Measurements from ENCODE around the gene GNMT.
"Not testable (repeated sequence)": the region's sequence is repeated elsewhere in the genome, so short reads cannot be mapped to it uniquely, and the experiment has no call there.

The GNMT gene

DNA sequence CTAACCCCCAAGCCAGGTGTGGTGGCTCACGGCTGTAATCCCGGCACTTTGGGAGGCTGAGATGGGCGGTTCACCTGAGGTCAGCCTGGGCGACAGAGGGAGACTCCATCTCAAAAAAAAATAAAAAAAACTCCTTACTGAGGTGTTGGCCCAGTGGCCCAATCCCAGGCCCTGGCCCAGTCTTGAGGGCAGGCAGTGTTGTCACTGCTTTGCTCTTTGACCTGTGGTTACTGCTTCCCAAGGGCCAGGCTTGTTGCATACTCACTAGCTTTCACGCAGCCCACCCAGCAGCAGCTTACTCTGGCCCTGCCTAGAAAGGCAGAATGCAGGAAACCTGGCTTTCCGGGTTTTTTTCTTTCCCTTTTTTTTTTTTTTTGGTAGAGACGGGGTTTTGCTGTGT, 18.1 kb upstream of the GNMT start:
- no peak for DNase-seq

DNA sequence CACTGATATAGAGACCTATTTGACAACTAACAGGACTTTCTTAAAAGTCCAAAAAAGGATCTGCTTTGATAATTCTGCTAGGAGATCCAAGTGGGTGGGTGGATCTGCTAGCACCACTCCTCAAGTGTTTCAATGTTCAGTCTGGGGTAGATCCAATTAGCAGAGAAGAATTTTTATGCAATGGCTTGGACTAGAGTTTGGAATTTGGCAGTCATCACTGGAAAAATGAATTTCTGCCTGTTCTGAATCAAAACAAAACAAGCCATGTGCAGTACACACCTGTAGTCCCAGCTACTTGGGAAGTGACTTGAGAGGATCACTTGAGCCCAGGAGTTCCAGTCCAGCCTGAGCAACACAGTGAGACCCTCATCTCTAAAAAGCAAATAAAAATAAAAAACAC, 12.6 kb upstream of the GNMT start:
- DNase-seq = no peak

DNA sequence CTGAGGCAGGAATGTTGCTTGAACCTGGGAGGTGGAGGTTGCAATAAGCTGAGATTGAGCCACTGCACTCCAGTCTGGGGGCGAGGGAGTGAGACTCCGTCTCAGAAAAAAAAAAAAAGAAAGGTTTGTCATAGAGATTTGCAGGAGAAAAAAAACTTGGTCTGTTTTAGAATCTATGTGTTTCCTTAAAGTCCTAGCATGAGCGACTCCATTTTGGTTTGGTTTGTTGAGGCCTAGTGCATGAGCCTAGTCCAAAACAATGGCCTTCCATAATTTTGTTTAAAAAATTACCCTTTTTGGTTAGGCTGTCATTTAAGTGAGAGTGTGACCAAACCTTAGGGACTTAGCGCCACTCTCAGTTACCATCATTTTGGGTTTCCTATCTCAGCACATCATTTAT, 8.2 kb upstream of the GNMT start:
- no peak for DNase-seq

DNA sequence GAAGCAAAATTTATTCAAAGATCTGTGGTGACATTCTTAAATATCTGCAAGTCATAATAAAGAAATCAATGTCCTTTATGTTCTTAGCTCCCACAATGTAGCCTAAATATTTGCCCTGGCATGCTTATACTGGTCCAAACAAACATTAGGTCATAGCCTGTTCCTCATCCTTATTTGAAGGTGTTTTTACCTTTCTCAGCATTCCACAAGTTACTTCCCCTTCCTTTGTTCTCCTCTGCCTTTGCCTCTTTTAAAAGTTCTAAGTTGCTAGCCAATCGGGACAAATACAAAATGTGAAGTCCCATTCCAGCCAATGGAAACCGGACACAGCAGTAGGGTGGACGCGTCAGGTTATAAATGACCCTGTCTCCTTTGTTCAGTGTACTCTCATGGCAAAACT, 6.1 kb upstream of the GNMT start:
- DNase-seq = not testable (repeated sequence)

DNA sequence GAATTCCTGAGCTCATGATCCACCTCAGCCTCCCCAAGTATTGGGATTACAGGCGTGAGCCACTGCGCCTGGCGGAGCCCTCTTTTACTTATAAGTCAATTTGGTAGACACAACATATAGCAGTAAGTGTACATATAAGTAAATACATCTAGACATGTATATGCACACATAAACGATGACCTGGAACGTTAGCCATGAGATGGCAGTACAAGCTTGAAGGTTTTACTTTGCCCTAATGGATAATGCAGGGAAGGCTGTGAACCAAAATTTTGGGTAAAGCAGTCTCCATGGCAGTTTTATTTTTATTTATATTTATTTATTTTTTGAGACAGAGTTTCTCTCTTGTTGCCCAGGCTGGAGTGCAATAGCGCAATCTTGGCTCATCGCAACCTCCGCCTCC, 2.4 kb upstream of the GNMT start:
- no peak for DNase-seq

DNA sequence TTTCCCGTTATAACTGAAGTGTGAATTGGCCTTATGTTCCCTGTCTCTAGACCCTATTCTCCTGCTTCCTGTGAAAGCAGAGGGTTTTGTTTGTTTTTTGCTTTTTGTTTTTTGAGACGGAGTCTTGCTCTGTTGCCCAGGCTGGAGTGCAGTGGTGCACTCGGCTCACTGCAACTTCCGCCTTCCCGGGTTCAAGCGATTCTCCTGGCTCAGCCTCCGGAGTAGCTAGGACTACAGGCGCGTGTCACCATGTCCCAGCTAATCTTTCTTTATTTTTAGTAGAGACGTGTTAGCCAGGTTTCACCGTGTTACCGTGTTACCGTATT, 674 bp upstream of the GNMT start:
- no peak for DNase-seq

DNA sequence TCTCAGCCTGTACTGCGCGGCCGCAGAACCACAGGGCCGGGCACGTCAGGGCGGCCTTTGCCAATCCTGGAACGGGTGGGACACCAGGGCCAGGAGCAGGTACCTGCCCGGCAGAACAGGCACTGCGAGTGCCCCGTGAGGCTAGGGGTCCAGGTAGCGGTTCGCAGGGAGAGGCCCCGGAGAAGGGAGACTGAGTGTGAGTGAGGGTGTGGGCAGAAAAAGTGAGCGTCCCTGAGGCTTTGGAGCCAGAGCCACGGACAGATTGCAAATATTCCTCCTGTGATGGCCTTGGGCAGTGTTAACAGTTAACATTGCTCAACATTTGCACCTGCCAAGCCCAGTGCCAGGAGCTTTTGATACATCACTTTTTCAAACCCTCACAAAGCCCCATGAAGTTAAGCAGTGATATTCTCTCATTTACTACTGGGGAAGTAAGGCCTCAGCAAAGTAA, 491 bp downstream of the GNMT start:
- no peak for DNase-seq

DNA sequence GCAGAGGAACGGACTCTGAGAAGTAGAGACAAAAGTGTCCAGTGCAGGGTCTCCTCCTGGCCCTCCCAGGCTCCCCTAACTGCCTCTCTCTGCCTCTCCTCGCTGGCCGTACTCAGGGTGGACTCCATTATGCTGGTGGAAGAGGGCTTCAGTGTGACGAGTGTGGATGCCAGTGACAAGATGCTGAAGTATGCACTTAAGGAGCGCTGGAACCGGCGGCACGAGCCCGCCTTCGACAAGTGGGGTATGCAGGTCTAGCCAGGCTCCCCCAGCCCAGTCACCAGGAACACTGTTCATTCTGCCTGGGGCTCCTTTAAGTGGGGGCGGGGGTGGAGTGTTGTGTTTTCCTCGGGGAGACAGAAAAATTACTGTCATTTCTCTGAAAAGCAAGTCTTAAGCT, 1.5 kb downstream of the GNMT start:
- no peak for DNase-seq

DNA sequence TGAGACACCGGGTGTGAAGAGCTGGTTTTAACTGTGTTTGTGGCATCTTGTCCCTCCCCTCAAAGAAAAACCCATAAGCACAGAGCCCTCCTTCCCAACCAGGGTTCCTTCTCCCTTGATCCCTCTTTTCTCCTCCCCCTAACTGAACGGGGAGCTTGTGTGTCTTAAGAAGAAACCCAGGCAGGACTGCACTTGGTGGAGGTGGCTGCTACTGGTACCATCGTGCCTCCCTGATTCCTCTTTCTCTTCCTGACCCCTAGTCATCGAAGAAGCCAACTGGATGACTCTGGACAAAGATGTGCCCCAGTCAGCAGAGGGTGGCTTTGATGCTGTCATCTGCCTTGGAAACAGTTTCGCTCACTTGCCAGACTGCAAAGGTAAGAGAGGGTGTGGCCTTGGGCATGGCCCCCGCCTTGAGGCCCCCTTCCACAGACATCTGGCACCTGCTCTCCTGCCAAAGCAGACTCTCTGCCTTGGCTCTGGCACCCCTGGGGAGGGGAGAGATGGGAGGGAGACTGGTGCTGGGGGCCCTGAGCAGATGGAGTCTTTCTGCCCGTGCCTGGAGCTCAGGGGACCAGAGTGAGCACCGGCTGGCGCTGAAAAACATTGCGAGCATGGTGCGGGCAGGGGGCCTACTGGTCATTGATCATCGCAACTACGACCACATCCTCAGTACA, 2.1 kb downstream of the GNMT start:
- DNase-seq = no peak

DNA sequence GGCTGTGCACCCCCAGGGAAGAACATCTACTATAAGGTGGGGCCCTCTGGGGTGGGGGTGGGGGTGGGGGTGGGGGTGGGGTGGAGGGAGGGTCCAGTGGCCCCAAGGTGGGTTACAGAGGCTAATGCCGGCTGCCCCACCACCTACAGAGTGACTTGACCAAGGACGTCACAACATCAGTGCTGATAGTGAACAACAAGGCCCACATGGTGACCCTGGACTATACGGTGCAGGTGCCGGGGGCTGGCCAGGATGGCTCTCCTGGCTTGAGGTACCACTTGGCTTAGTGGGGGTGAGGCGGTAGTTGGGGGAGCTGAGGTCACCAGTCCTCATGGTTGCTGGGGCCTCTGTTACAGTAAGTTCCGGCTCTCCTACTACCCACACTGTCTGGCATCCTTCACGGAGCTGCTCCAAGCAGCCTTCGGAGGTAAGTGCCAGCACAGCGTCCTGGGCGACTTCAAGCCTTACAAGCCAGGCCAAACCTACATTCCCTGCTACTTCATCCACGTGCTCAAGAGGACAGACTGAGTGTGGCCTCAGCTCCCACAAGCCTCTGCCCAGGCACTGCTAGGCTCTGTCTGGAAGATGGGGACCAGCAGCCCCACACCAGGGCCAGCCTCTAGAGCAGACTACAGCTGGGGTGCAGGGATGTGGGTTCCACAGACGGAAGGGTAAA, 2.8 kb downstream of the GNMT start:
- DNase-seq = no peak

DNA sequence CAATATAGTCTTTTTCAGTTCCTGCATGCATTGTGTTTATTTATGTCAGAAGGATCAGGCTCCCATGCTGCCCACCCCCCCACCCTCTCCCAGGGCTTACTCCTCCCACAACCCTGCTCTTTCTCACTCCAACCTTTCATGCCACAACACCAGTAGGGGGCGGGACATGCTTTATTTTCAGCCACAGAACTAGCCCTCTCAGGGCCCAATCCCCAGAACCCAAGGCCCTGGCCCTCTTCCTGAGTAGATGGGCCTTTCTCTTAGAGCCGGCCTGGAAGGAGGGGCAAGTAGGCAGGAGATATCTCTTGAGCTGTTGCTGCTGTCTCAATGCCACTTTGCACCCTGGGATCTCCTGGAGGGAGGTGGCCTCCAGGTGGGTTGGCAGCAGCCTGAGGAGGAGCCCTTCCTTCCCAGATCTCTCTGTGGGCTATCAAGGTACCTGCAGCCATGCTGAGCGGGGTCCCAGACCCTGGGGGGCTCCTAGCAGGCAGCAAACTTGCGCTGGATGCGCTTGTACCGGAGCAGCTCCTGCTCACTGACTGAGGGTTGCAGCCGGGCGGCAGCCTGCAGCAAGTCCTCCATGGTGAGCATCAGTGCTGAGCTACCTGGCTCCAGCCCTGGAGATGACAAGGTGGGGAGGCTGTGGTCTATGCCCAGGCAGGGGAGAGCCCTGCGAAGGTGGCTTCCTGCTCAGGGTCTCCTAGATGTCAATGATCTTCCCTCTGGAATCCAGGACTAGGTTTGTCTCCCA, 3.5 kb downstream of the GNMT start:
- DNase-seq = no peak

DNA sequence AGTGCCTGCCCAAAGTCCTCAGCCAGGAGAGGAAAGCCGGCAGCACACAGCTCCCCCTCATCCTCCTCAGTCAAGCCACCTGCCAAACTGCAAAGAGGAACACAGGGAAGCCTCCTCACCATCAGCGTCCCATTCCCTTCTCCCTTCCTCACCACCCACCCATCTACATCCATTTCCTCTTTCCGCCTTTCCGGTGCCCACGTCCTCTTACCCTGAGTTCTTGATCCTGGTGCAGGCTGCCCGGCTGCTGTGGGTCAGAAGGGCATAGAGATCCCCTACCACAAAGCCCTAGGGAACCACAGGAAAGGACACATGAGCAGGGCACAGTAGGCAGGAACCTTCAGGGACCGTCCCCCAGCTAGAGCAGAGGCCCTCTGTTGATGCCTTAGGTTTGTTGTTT, 6.0 kb downstream of the GNMT start:
- no peak for DNase-seq

DNA sequence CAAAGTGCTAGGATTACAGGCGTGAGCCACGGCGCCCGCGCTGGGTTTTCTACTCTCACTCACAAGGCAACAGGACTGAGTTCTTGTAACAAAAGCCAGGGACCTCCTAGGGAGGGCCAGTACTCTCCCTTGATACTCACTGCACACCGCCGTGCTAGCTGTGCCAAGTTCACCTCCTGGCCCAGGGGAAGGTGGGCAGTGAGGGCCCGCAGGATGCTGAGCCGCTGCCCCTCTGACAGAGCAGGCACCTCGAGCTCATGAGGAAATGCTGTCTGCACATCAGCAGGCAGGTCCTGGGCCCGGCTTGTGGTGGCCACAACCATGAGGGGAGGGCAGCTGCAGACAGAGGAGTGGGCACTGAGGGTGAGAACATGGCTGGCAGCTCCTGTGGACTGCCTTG, 6.7 kb downstream of the GNMT start:
- no peak for DNase-seq

DNA sequence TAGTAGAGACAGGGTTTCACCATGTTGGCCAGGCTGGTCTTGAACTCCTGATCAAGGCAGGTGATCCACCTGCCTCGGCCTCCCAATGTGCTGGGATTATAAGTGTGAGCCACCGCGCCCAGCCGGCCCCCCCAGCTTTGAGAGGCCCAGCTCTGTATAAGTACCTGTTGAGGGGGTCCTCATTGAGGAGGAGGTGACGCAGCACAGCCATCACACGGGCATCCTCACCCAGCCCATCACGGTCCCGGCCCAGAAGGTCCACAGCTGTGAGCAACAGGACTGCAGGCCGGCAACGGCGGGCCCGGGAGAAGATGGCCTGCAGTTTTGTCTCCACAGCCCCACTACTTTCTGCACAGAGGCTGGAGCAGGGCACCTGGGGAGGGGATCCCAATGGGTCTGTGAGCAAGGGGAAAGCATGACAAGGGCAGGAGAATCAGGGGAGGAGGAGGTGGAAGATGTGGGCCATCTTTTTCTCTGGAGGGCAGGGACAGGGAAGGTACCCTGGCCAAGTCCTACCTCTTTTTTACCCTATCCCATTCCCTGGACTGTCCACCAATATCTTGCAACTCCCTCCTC, 7.7 kb downstream of the GNMT start:
- DNase-seq = no peak

DNA sequence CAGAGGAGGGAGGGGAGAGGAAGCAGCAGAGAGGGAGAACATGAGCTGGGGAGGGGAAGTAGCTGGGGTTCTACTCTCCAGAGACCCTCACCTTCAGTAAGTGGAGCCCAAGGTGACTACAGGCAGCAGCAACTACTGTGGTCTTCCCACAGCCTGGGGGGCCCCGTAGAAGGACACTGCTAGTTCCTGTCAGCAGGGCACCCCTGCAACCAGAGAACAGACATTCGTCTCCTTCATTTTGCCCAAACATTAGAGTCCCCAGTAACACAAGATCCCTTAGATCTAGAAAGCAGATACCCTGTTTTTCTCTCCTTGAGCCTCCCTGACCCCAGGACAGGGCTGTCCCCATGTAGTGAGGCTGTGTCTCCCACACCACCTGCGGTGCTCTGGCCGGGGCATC, 8.2 kb downstream of the GNMT start:
- DNase-seq = no peak

DNA sequence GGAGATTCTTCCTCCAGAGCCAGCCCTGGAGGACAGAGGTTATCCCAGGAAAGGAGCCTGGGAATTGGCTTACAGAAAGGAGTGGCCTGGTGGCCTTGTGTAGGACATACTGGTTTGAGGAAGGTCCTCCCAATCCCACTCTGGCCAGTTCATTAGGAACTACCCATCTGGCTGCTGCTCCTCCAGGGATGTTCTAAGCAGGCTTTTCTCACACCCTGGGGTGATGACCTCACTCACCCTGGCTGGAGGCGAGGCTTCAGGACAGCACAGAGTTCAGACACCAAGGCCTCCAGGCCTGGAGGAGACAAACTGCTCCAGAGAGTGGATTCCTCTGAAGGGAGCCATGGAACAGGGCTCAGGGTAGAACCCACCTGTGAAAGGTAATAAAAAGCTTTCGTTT, 8.9 kb downstream of the GNMT start:
- DNase-seq = no peak

DNA sequence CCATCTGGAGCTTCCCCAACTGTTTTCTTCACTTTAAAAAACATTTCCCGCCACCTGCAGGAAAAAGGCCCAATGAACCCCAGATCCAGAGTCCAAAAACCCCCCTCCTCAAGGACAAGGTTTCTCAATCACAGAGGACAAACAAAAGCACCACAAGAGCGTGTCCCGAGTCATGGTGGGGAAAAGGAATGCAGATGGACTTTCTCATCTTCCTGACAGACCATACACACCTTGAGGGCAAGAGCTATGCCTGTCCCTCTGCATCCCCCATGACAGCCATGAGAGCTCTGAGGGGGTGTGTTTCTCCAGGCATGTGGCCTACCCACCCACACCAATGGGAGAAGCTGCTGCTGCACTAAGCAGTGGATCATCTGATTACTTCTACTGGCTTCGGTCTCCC, 9.4 kb downstream of the GNMT start:
- no peak for DNase-seq

DNA sequence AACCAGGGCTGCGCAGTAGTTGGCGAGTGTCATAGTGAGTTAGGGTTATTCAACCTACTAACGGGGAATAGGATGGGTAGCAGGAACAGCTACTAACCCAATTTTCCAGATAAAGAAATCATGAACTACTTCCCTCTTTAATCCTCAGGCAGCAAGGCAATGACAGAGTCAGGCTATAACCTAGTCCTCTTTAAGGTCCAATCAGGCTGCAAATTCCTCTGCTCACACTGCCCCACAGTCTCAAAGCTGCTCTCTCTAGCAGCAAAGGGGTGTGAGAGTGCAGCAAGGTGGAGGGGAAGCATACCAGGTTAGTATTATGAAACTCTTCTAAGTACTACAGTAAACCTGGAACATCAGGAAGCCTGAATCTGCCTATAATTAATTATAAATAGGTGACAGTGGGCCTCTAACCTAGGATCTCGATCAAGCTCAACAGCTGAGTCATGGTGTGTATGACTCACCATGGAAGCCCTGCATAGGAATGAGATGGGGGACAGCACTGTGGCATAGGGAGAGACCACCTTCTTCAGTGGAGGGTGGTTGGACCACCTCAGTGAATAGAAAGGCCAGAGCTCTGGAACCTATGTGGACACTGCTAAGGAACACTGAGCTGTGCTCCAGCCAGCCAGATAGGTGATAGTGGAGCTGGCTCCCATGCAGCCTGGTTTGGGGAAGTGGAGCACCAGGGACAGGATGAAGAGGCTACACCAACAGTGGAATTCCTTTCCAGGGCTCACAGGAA, 10.5 kb downstream of the GNMT start:
- no peak for DNase-seq

DNA sequence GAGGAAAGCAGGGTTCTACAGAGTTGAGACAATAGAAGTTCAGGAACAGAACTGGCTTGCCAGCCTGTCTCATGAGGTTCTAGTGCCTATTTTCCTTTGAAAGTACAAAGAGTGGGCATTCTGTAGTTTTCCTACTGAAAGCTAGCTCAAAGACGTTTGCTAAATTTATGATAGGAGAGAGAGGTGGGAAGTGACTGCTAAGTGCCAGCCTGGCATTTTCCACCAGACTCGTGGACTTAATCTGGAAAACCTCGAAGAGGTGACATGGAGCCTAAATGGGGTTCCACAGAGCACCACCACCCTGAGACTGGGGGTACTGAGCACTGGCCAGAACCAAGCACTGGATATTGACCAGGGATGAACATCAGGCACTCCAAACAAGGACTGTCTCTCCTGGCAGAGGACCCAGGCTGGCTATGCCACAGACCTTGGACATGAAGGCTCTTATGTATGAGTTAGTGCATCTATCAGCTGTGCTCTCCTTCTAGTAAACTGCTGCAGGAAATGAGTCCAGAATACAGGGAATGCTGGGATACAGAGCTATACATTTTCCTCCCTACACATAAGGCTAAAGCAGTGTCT, 11.3 kb downstream of the GNMT start:
- no peak for DNase-seq

DNA sequence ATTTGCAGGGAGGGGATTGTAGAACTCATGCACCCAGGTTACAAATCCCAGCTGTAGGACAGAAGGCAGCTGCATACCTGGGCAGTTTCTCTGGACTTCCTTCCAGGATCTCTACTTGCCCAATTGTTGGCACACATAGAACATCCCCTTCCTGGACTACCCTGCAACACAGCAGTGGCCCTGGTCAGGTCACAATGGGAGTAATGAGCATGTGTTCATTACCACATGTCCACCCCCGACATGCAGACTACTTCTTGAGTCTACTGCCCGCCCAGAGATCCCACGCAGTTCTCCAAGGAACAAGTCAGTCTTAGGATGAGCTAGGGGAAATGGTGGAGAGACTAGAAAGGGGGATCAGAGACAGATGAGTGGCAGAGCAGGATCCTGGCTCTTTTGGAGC, 13.4 kb downstream of the GNMT start:
- DNase-seq = no peak

DNA sequence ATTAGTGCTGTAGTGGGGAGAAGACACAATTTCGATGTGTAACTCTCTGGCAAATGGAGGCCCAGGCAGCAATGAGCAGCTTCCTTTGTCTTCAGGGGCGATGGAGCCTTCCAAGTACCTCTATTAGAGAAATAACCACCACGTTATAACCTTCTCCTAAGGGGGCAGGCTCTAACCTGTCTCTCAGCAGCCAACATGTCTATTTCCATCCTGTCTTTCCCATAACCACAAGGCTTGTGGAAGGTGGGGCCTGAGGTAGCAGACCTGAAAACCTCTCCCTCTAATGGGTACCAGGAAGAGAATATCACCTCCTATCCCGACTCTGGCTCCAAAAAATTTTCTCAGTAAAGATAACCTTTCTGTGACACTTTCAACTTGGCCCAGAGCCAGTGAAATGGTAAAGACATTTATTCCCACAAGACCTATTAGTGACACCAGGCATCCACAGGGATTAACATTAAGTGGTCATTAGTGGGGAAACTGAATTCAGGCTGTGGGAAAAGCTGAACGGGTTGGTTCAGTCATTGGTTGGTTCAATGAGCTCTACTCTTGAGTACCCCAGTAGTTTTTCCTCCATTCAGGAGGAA, 14.5 kb downstream of the GNMT start:
- no peak for DNase-seq

DNA sequence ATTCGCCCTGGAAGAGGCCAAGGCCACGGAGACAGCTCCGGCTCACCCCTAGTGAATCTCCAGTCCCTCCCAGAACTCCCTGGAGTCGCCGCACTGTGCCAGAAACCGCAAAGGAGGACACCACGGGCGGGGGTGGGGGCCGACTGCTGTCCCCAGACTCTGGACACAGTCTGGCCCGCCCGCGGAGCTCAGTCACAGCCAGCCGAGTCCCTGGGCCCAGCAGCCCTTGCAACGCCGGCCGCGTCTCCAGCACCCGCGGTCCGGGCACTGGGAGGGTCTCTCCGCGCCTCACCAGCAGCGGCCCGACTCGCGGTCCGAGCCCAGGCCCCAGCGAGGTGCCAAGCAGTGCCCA, 17.9 kb downstream of the GNMT start:
- DNase-seq = no peak

Data from cortex of kidney (tissue), 1 donor.